Brain microvascular endothelial cell (primary cell): ENCODE measurements around the gene GLRX.

ENCODE experiments used
- DNase-seq: peaks from one replicate; pipeline ENCODE4 v3.0.0-alpha.2; 2020
- H3K27ac ChIP-seq: fragments of 250-450 bp; sonication (Bioruptor Pico); 2 replicates; pipeline ENCODE4 v1.5.1; 2020; ENCODE audit warnings: mild to moderate bottlenecking, moderate library complexity
- H3K27me3 ChIP-seq: fragments of 250-450 bp; sonication (Bioruptor Pico); replicated peaks from 2 replicates; pipeline ENCODE4 v1.5.1; 2020; ENCODE audit warnings: mild to moderate bottlenecking
- H3K36me3 ChIP-seq: fragments of 250-450 bp; sonication (Bioruptor Pico); replicated peaks from 2 replicates; pipeline ENCODE4 v1.5.1; 2020; ENCODE audit warnings: mild to moderate bottlenecking
- H3K4me3 ChIP-seq: 2 replicates; pipeline ENCODE4 v1.5.1; 2011; ENCODE audit warnings: low read depth, mild to moderate bottlenecking, control low read depth, low read length, moderate library complexity
- in situ Hi-C: cut with HindIII; loops from 2 replicates; pipeline ENCODE4 v1.10.0; 2017; ENCODE audit warnings: low sequenced_read_pairs, low pct_ligation_motif_present
- TF ChIP-seq, protein P1 (sequence below): IDR thresholded peaks from 2 replicates; pipeline ENCODE4 v1.5.1; 2011; ENCODE audit warnings: low read depth, mild to moderate bottlenecking, moderate library complexity, low read length, control low read depth, inconsistent platforms; ENCODE audit errors: missing control alignments

The GLRX gene

DNA sequence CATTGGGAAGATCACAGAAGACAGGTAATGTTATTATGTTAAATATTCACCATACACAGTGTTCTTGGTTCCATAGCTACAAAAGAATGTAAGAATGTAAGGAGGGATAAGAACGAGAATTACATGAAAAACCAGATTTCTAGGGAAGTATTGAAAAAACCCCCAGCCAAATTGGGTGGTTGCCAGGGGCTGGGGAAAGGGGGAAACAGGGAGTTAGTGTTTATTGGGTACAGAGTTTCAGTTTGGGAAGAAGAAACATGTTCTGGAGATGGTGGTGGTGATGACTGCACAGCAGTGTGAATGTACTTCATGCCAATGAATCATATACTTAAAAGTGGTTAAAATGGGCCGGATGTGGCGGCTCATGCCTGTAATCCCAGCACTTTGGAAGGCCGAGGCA, 40.3 kb downstream of the GLRX start:
- no peaks in the 10 kb centered on the region for H3K27me3 ChIP-seq
- in situ Hi-C loops, result no loop called here

DNA sequence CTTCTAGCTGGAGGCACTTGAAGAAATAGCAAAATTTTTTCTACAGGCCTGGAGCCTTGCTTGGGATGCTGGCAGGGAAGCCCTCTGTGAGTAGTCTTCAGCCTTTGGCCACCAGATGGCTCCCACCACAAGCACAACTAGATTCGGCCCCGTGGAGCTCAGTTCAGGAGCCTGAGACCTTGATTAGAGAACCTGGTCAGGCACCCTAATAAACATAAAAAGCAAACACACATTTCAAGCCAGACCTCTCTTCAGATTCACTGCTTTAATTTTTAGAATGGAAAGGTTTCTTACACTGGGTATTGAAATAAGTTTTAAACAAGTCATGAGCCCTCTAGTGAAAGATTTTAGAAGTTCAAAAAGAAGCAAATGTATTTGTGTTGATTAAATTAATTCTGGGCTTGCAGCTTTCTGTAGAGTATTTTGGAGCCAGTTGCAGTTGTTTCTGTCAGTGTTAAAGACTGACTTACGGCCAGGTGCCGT, 41.4 kb downstream of the GLRX start:
- H3K27ac ChIP-seq, result no peak overlapping the region
- TF ChIP-seq, protein P1, sequence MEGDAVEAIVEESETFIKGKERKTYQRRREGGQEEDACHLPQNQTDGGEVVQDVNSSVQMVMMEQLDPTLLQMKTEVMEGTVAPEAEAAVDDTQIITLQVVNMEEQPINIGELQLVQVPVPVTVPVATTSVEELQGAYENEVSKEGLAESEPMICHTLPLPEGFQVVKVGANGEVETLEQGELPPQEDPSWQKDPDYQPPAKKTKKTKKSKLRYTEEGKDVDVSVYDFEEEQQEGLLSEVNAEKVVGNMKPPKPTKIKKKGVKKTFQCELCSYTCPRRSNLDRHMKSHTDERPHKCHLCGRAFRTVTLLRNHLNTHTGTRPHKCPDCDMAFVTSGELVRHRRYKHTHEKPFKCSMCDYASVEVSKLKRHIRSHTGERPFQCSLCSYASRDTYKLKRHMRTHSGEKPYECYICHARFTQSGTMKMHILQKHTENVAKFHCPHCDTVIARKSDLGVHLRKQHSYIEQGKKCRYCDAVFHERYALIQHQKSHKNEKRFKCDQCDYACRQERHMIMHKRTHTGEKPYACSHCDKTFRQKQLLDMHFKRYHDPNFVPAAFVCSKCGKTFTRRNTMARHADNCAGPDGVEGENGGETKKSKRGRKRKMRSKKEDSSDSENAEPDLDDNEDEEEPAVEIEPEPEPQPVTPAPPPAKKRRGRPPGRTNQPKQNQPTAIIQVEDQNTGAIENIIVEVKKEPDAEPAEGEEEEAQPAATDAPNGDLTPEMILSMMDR, result peak; percentile 94
- DNase-seq, result peak; percentile 78

More for the DNA sequence above, 40.3 kb downstream of the GLRX start:
- Histone ChIP-seq H3K4me3 (no peak overlapping the region), H3K36me3 (peaks cover 20% of the 10 kb centered on the region), H3K27ac (no peak overlapping the region)
- no peak for DNase-seq
- TF ChIP-seq, protein P1, result no peak

DNA sequence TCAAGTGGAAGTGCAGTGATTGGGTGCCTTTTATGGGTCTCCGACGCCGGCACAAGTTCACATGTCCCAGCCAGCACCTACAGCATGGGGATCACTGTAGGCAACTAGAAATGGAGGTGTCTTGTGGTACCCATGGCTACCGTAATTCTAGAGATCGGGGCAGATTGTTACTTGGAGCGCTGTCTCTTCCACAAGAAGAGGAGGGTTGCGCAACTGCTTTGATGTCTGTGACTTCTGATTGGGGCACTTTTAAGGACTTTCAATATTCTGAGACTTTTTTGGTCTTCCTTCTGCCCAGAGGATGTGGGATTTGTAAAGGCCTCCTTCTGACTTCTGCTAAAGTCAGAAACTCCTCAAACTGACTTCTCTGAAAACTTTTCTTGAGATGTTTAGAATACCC, 41.9 kb downstream of the GLRX start:
- peaks cover 15% of the 10 kb centered on the region for H3K36me3 ChIP-seq
- TF ChIP-seq, protein P1, result no peak
- no peak for DNase-seq
- H3K27me3 ChIP-seq, result no peaks in the 10 kb centered on the region
- no peak overlapping the region for H3K4me3 ChIP-seq
- no peak overlapping the region for H3K27ac ChIP-seq
- in situ Hi-C loops, result no loop called here

More for the DNA sequence above, 41.4 kb downstream of the GLRX start:
- no peaks in the 10 kb centered on the region for H3K27me3 ChIP-seq
- peaks cover 15% of the 10 kb centered on the region for H3K36me3 ChIP-seq
- no peak overlapping the region for H3K4me3 ChIP-seq
- in situ Hi-C loops, result no loop called here

DNA sequence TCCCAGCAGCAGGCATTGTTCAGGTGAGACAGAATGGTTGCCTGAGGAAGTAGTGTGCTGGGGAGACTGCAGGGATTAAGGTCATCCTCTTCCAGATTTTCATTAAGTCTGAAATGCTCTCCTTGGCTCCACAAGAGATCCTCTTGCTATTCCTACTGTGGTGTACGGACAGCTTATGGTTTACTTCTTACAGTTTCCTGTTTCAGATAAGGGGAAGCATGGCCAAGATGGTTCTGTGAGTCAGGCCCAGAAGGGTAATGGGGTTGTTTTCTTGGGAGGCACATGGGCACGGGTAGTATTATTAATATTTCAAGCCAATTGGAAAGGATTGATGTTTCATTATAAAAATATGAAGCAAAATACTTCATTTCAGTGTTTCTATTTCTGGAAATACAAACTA, 42.9 kb downstream of the GLRX start:
- no peak overlapping the region for H3K27ac ChIP-seq
- peaks cover 10% of the 10 kb centered on the region for H3K36me3 ChIP-seq
- DNase-seq, result peak; percentile 36
- H3K4me3 ChIP-seq, result no peak overlapping the region
- TF ChIP-seq, protein P1, result no peak
- in situ Hi-C loops, result no loop called here
- no peaks in the 10 kb centered on the region for H3K27me3 ChIP-seq

DNA sequence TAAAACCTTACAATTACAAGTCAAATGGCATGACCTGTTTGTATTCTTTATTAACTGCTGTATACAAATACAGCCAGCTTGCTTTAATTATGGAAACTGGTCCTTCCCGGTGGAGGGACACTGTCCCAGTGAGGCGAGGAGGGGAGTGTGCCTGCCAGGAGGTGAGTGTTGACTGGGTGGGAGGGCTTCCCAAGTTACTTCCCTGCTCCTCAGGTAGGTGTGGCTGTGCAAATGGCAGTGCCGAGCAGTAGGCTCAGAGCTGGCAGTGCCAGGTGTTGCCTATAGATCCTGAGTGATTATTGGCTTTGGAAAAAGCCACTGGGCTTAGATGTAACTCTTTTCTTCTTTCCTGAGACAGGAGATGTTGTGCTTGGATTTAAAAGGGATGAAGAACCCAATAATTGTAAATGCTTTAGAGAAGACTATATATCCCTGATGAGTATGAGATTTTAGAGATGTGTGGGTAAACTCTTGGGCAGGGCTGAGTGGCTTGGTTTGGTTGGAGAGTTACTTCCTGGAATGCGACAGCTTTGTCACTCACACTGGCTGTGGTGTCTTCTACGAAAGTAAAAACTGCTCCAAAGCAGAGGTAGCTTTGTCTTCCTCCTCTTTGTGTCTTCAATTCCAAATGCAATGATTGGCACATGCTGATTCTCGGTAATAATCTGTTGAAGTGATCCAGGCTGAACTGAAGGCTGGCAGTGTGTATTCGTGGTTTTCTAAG, 43.7 kb downstream of the GLRX start:
- H3K4me3 ChIP-seq, result no peak overlapping the region
- TF ChIP-seq, protein P1, result no peak
- no peak for DNase-seq
- in situ Hi-C loops, result no loop called here
- H3K27me3 ChIP-seq, result no peaks in the 10 kb centered on the region
- no peak overlapping the region for H3K27ac ChIP-seq
- peaks cover 3% of the 10 kb centered on the region for H3K36me3 ChIP-seq
